ENCODE measurements around the gene LANCL3. TPM values are rescaled to one million over a fixed set of nuclear protein-coding genes. Genes with fewer than 3 reads are reported as not detected.

The LANCL3 gene
- total and polyA plus RNA-seq, 12 donors, result 0.04 to 0.69 (median 0.14) TPM

DNA sequence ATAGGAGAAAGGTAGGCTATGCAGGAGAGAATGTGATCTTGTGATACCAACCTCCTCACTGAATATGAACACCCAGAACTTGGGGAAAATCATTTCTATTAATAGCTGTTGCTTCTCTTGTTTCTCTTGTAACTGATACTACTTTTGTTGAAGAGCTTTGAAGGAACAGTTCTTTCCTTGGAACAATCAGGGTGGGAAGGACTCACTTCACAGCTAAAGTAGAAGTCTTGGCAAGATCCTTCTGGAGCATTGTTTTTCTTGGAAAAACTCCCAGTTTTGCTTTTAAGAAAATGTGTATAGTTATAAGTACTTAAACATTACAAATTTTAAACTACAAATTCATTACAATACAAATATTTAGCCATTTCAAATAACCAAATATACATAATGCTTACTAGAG lies 95.1 kb downstream of the LANCL3 start:
- no peaks in the 10 kb centered on the region for H3K36me3 ChIP-seq (replicated peaks in 1 of 2)
- intact Hi-C loops (cut with DNase I), result no loop called here
- no peaks in the 10 kb centered on the region for H3K9me3 ChIP-seq (replicated peaks in 1 of 3)
- H3K27me3 ChIP-seq, result no peaks in the 10 kb centered on the region
- no peak overlapping the region for H3K4me3 ChIP-seq
- TF ChIP-seq, protein P1, sequence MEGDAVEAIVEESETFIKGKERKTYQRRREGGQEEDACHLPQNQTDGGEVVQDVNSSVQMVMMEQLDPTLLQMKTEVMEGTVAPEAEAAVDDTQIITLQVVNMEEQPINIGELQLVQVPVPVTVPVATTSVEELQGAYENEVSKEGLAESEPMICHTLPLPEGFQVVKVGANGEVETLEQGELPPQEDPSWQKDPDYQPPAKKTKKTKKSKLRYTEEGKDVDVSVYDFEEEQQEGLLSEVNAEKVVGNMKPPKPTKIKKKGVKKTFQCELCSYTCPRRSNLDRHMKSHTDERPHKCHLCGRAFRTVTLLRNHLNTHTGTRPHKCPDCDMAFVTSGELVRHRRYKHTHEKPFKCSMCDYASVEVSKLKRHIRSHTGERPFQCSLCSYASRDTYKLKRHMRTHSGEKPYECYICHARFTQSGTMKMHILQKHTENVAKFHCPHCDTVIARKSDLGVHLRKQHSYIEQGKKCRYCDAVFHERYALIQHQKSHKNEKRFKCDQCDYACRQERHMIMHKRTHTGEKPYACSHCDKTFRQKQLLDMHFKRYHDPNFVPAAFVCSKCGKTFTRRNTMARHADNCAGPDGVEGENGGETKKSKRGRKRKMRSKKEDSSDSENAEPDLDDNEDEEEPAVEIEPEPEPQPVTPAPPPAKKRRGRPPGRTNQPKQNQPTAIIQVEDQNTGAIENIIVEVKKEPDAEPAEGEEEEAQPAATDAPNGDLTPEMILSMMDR (IDR thresholded peaks at IDR 0.05), result no peak
- TF ChIP-seq POLR2A (IDR thresholded peaks at IDR 0.05), result no peak
- DNase-seq, result no peak
- H3K4me1 ChIP-seq (replicated peaks in 1 of 2), result no peaks in the 10 kb centered on the region
- H3K27ac ChIP-seq, result no peak overlapping the region

DNA sequence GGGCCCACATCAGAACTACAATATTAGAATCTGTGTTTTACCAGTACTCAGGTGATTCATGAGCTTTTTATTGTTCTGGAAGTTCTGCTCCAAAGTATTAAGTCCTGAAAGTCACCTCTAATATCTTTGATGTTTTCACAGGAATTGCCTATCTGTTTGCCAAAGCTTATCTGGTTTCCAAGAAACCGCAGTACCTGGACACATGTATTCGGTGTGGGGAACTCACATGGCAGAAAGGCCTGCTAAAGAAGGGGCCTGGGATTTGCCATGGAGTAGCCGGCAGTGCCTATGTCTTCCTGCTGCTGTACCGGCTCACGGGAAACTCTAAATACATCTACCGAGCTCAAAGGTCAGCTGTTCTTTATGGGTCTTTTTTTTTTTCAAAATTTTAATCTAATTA lies 95.7 kb downstream of the LANCL3 start:
- H3K27ac ChIP-seq, result no peak overlapping the region
- H3K4me1 ChIP-seq (replicated peaks in 1 of 2), result no peaks in the 10 kb centered on the region
- no peaks in the 10 kb centered on the region for H3K36me3 ChIP-seq (replicated peaks in 1 of 2)
- no peaks in the 10 kb centered on the region for H3K9me3 ChIP-seq (replicated peaks in 1 of 3)
- H3K4me3 ChIP-seq, result no peak overlapping the region
- no peak for DNase-seq
- no peaks in the 10 kb centered on the region for H3K27me3 ChIP-seq
- 81 to 98% (median 91%) methylated on average over 6 of the region's 6 CpGs for WGBS, 4 donors
- intact Hi-C loops (cut with DNase I), result no loop called here
- no peak for TF ChIP-seq POLR2A (IDR thresholded peaks at IDR 0.05)
- TF ChIP-seq, protein P1 (IDR thresholded peaks at IDR 0.05), result no peak

DNA sequence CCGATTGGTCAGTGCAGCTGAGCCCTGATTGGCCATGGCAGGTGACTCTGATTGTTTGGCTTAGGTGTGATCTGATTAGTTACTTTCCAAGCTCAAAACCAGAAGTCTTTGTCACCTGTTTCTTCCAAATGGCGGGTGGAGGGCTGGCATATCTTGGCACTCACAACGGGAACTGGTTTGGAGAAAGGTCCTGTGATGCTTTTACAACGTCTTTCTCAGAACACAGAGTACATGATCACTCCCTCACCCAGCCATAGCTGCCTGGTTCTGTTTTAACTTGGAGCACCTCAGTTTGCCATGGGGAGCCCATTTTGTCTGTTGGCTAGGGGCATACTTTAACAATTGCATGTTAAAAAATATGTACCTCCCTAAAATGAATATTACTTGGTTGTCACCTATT lies 101.1 kb downstream of the LANCL3 start:
- intact Hi-C loops (cut with DNase I), result no loop called here
- no peak for DNase-seq
- Histone ChIP-seq H3K27ac (no peak overlapping the region), H3K9me3 (replicated peaks in 1 of 3) (no peaks in the 10 kb centered on the region), H3K27me3 (no peaks in the 10 kb centered on the region), H3K4me1 (replicated peaks in 1 of 2) (peaks cover 0 to 7% of the 10 kb centered on the region in 2 donors), H3K36me3 (replicated peaks in 1 of 2) (no peaks in the 10 kb centered on the region), H3K4me3 (no peak overlapping the region)
- TF ChIP-seq POLR2A (IDR thresholded peaks at IDR 0.05), result no peak
- TF ChIP-seq, protein P1 (IDR thresholded peaks at IDR 0.05), result no peak
- 55 to 88% (median 65%) methylated on average over 1 to 4 of the region's 4 CpGs for WGBS, 4 donors

DNA sequence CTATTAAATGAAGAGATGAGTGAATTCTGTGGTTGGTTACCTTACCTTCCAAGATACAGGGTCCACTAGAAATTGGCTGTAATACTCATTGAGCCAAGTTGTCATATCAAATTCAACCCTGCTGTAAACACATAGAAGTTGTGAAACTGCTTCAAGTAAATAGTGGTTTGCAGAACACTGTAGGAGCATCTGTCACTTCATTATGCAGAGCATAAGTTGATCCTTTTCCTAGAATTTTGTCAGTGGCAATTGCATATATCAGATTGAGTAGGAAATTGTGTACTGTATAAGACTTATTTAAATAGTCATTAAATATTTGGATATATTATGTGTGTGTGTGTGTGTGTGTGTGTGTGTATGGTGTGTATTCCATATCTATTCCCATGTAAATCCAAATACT lies 105.3 kb downstream of the LANCL3 start:
- Histone ChIP-seq H3K4me3 (no peak overlapping the region), H3K9me3 (replicated peaks in 1 of 3) (no peaks in the 10 kb centered on the region), H3K36me3 (replicated peaks in 1 of 2) (no peaks in the 10 kb centered on the region), H3K27me3 (no peaks in the 10 kb centered on the region), H3K27ac (no peak overlapping the region), H3K4me1 (replicated peaks in 1 of 2) (peaks cover 0 to 7% of the 10 kb centered on the region in 2 donors)
- DNase-seq, result no peak
- intact Hi-C loops (cut with DNase I), result no loop called here
- TF ChIP-seq, protein P1 (IDR thresholded peaks at IDR 0.05), result no peak
- no peak for TF ChIP-seq POLR2A (IDR thresholded peaks at IDR 0.05)
